ENCODE measurements around the gene NOLC1.
"Not testable (repeated sequence)": the region's sequence is repeated elsewhere in the genome, so short reads cannot be mapped to it uniquely, and the experiment has no call there.

The NOLC1 gene

GRCh38 chr10:102170602-102171001, 18.4 kb downstream of the NOLC1 start:
- no peak overlapping the region for H3K9ac ChIP-seq (ENCODE audit: low read depth, low read length)
- H3K27me3 ChIP-seq (ENCODE audit: control insufficient read depth, insufficient read depth, low read length) = no peaks in the 10 kb centered on the region
- H3K4me1 ChIP-seq (ENCODE audit: control insufficient read depth, insufficient read depth, low read length) = peaks cover 5% of the 10 kb centered on the region
- H3K9me3 ChIP-seq (replicated peaks; ENCODE audit: low read length) = no peaks in the 10 kb centered on the region
- no peak overlapping the region for H3K4me2 ChIP-seq (ENCODE audit: low read length)
- H3K4me3 ChIP-seq (ENCODE audit: low read length) = no peak overlapping the region
- no peaks in the 10 kb centered on the region for H3K36me3 ChIP-seq (ENCODE audit: insufficient read depth, low read length)

- peaks cover 8% of the 10 kb centered on the region for H3K4me1 ChIP-seq (ENCODE audit: control insufficient read depth, insufficient read depth, low read length)
- no peaks in the 10 kb centered on the region for H3K27me3 ChIP-seq (ENCODE audit: control insufficient read depth, insufficient read depth, low read length)
- no peak overlapping the region for H3K9ac ChIP-seq (ENCODE audit: low read depth, low read length)
- H3K9me3 ChIP-seq (replicated peaks; ENCODE audit: low read length) = no peaks in the 10 kb centered on the region
- no peak overlapping the region for H3K4me3 ChIP-seq (ENCODE audit: low read length)
- no peaks in the 10 kb centered on the region for H3K36me3 ChIP-seq (ENCODE audit: insufficient read depth, low read length)
- H3K4me2 ChIP-seq (ENCODE audit: low read length) = no peak overlapping the region
These were observed 20.1 kb downstream of the NOLC1 start for GRCh38 chr10:102172288-102172687.

- H3K4me3 ChIP-seq (ENCODE audit: low read length) = no peak overlapping the region
- H3K9me3 ChIP-seq (replicated peaks; ENCODE audit: low read length) = no peaks in the 10 kb centered on the region
- no peaks in the 10 kb centered on the region for H3K36me3 ChIP-seq (ENCODE audit: insufficient read depth, low read length)
- peaks cover 8% of the 10 kb centered on the region for H3K4me1 ChIP-seq (ENCODE audit: control insufficient read depth, insufficient read depth, low read length)
- H3K4me2 ChIP-seq (ENCODE audit: low read length) = peak overlapping the region; percentile 15
- H3K27me3 ChIP-seq (ENCODE audit: control insufficient read depth, insufficient read depth, low read length) = no peaks in the 10 kb centered on the region
- H3K9ac ChIP-seq (ENCODE audit: low read depth, low read length) = no peak overlapping the region
These were observed 23.2 kb downstream of the NOLC1 start for GRCh38 chr10:102175415-102175814.

- peaks cover 7% of the 10 kb centered on the region for H3K9me3 ChIP-seq (replicated peaks; ENCODE audit: low read length)
- H3K4me2 ChIP-seq (ENCODE audit: low read length) = no peak overlapping the region
- H3K27me3 ChIP-seq (ENCODE audit: control insufficient read depth, insufficient read depth, low read length) = peaks cover 4% of the 10 kb centered on the region
- no peak overlapping the region for H3K4me3 ChIP-seq (ENCODE audit: low read length)
- H3K4me1 ChIP-seq (ENCODE audit: control insufficient read depth, insufficient read depth, low read length) = no peaks in the 10 kb centered on the region
- H3K9ac ChIP-seq (ENCODE audit: low read depth, low read length) = no peak overlapping the region
- no peaks in the 10 kb centered on the region for H3K36me3 ChIP-seq (ENCODE audit: insufficient read depth, low read length)
These were observed 32.4 kb downstream of the NOLC1 start for GRCh38 chr10:102184606-102185005.

- Histone ChIP-seq H3K4me3 (ENCODE audit: low read length) (no peak overlapping the region), H3K4me2 (ENCODE audit: low read length) (no peak overlapping the region), H3K9me3 (replicated peaks; ENCODE audit: low read length) (peaks cover 7% of the 10 kb centered on the region), H3K9ac (ENCODE audit: low read depth, low read length) (no peak overlapping the region), H3K4me1 (ENCODE audit: control insufficient read depth, insufficient read depth, low read length) (no peaks in the 10 kb centered on the region), H3K27me3 (ENCODE audit: control insufficient read depth, insufficient read depth, low read length) (peaks cover 4% of the 10 kb centered on the region), H3K36me3 (ENCODE audit: insufficient read depth, low read length) (no peaks in the 10 kb centered on the region)
These were observed 33.1 kb downstream of the NOLC1 start for GRCh38 chr10:102185272-102185671.

GRCh38 chr10:102185811-102186527, 33.8 kb downstream of the NOLC1 start:
- Histone ChIP-seq H3K4me1 (ENCODE audit: control insufficient read depth, insufficient read depth, low read length) (no peaks in the 10 kb centered on the region), H3K27me3 (ENCODE audit: control insufficient read depth, insufficient read depth, low read length) (peaks cover 4% of the 10 kb centered on the region)

GRCh38 chr10:102188298-102188940, 36.2 kb downstream of the NOLC1 start:
- Histone ChIP-seq H3K4me2 (ENCODE audit: low read length) (no peak overlapping the region), H3K36me3 (ENCODE audit: insufficient read depth, low read length) (no peaks in the 10 kb centered on the region), H3K4me1 (ENCODE audit: control insufficient read depth, insufficient read depth, low read length) (no peaks in the 10 kb centered on the region), H3K9ac (ENCODE audit: low read depth, low read length) (no peak overlapping the region), H3K9me3 (replicated peaks; ENCODE audit: low read length) (peaks cover 7% of the 10 kb centered on the region), H3K27me3 (ENCODE audit: control insufficient read depth, insufficient read depth, low read length) (peaks cover 8% of the 10 kb centered on the region), H3K4me3 (ENCODE audit: low read length) (no peak overlapping the region)

More at GRCh38 chr10:102185811-102186527, 33.8 kb downstream of the NOLC1 start:
- peak overlapping the region; percentile 33 for H3K4me2 ChIP-seq (ENCODE audit: low read length)
- H3K9ac ChIP-seq (ENCODE audit: low read depth, low read length) = no peak overlapping the region
- H3K9me3 ChIP-seq (replicated peaks; ENCODE audit: low read length) = peaks cover 7% of the 10 kb centered on the region
- H3K36me3 ChIP-seq (ENCODE audit: insufficient read depth, low read length) = no peaks in the 10 kb centered on the region
- H3K4me3 ChIP-seq (ENCODE audit: low read length) = no peak overlapping the region

GRCh38 chr10:102188941-102189898, 37.0 kb downstream of the NOLC1 start:
- H3K4me3 ChIP-seq (ENCODE audit: low read length); H3K9ac ChIP-seq (ENCODE audit: low read depth, low read length); H3K9me3 ChIP-seq (replicated peaks; ENCODE audit: low read length); H3K4me1 ChIP-seq (ENCODE audit: control insufficient read depth, insufficient read depth, low read length); H3K27me3 ChIP-seq (ENCODE audit: control insufficient read depth, insufficient read depth, low read length); H3K4me2 ChIP-seq (ENCODE audit: low read length); H3K36me3 ChIP-seq (ENCODE audit: insufficient read depth, low read length): not testable (repeated sequence)

- no peaks in the 10 kb centered on the region for H3K9me3 ChIP-seq (replicated peaks; ENCODE audit: low read length)
- H3K9ac ChIP-seq (ENCODE audit: low read depth, low read length) = no peak overlapping the region
- H3K27me3 ChIP-seq (ENCODE audit: control insufficient read depth, insufficient read depth, low read length) = peaks cover 12% of the 10 kb centered on the region
- peaks cover 5% of the 10 kb centered on the region for H3K4me1 ChIP-seq (ENCODE audit: control insufficient read depth, insufficient read depth, low read length)
- H3K4me2 ChIP-seq (ENCODE audit: low read length) = no peak overlapping the region
- no peak overlapping the region for H3K4me3 ChIP-seq (ENCODE audit: low read length)
- no peaks in the 10 kb centered on the region for H3K36me3 ChIP-seq (ENCODE audit: insufficient read depth, low read length)
These were observed 39.8 kb downstream of the NOLC1 start for GRCh38 chr10:102191956-102192355.

GRCh38 chr10:102195296-102195870, 43.2 kb downstream of the NOLC1 start:
- H3K36me3 ChIP-seq (ENCODE audit: insufficient read depth, low read length) = no peaks in the 10 kb centered on the region
- H3K4me2 ChIP-seq (ENCODE audit: low read length) = no peak overlapping the region
- peaks cover 18% of the 10 kb centered on the region for H3K27me3 ChIP-seq (ENCODE audit: control insufficient read depth, insufficient read depth, low read length)
- peaks cover 5% of the 10 kb centered on the region for H3K4me1 ChIP-seq (ENCODE audit: control insufficient read depth, insufficient read depth, low read length)
- no peak overlapping the region for H3K4me3 ChIP-seq (ENCODE audit: low read length)
- H3K9me3 ChIP-seq (replicated peaks; ENCODE audit: low read length) = no peaks in the 10 kb centered on the region
- no peak overlapping the region for H3K9ac ChIP-seq (ENCODE audit: low read depth, low read length)

- Histone ChIP-seq H3K4me3 (ENCODE audit: low read length) (no peak overlapping the region), H3K4me1 (ENCODE audit: control insufficient read depth, insufficient read depth, low read length) (peaks cover 5% of the 10 kb centered on the region)
These were observed 44.7 kb downstream of the NOLC1 start for GRCh38 chr10:102196893-102197292.

More at GRCh38 chr10:102196893-102197292, 44.7 kb downstream of the NOLC1 start:
- Histone ChIP-seq H3K27me3 (ENCODE audit: control insufficient read depth, insufficient read depth, low read length) (peaks cover 29% of the 10 kb centered on the region), H3K4me2 (ENCODE audit: low read length) (no peak overlapping the region), H3K9me3 (replicated peaks; ENCODE audit: low read length) (no peaks in the 10 kb centered on the region), H3K36me3 (ENCODE audit: insufficient read depth, low read length) (no peaks in the 10 kb centered on the region), H3K9ac (ENCODE audit: low read depth, low read length) (no peak overlapping the region)
